ENCODE data around the gene MR1.

The MR1 gene

DNA sequence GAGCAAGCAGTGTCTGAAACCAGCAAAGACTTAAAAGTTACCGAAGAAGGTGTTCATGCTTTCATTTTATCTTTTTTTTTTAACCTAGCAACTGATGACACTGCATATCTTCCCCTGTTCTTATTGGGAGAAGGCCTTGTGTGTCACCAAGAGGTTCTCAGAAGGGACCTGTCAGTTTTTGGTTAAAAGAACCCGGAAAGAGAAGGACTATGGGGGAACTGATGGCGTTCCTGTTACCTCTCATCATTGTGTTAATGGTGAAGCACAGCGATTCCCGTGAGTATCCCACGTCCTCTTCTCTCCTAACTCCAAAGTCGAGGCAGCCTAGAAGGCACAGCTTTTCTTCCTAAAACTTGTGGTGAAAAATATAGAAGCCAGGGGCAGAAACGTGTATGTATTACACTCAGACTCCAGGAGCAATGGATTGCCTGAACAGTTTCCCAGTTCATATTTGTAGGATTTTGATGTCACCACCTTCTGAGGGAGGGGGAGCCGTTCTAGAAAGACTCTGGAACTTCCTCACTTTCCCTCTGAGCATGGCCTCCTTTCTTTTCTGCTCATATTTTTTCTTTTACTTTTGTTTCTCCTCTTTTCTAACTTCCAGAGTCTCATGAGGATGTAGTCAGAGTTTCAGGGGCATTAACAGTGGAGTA lies at the start of gene MR1:
MR1 (plus strand) TSS at position 185 of the 653 bp plus-strand sequence; CDS start at position 210, 25 bp downstream.
- DNase-seq (ENCODE audit: low read depth, low spot score), result peak; percentile 21

DNA sequence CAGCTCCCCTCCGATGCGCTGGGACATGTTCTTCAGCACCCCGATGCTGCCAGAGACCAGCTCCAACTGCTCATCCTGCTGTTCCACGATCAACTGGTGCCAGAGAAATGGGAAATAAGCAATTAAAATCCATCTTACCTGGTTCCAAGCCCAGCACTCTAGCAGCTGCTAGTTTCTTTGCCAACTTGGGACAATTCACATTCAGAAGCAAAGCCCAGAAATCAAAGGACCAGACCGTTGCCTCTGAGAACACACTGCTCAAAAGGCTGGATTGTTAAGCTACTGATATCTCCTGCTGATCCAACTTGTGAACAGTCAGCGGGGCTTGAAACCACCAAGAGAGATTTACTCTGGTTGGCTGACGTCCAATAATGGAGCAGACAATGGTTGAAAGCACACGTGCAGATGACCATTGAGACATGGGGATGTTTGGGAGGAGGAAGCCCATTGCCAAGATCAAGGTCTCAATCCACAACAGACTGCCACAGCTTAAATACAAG lies 45.5 kb upstream of the MR1 start:
- no peak for DNase-seq (ENCODE audit: low read depth, low spot score)

DNA sequence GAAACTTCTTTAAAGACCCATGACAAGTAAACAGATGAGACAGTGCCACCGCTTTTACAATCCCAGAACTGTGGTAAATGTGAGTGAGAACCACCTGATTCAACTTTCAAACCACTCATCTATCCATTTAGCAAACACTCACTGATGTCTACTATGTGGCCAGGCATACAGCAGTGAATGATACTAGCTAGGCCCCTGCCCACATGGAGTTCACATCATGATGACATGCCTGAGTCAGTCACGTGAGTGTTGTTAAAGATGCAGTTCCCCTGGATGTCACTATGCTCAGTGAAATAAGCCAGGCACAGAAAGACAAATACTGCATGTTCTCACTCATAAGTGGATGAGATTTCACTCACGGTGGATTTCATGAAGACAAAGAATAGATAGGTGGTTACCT lies 39.5 kb upstream of the MR1 start:
- no peak for DNase-seq (ENCODE audit: low read depth, low spot score)

DNA sequence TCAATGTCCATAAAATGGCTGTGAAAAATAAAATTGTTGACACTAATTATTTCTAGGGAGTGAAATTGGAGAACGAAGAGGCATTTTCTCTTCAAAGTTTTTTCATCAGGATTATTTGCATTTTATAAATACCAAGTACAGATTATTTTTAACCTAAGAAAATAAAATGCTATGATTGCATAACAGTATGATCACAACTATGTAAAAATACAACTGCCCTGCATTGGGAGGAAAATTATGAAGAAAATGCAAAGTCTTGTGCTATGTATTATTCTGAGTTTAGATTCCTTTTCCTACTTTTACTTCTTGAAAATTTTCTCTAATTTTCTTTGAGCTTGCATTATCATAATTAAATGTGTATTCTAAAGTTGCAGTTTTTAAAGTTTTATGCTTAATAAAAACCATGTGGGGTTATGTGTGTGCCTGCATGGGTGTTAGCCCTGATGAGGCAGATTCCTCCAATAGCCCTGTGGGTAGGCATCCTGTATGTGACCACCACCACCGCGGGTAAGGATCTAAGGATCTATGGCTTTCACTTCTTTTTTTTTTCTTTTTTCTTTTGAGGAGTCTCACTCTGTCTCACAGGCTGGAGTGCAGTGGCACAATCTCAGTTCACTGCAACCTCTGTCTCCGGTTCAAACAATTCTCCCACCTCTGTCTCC lies 35.8 kb upstream of the MR1 start:
- DNase-seq (ENCODE audit: low read depth, low spot score), result no peak

DNA sequence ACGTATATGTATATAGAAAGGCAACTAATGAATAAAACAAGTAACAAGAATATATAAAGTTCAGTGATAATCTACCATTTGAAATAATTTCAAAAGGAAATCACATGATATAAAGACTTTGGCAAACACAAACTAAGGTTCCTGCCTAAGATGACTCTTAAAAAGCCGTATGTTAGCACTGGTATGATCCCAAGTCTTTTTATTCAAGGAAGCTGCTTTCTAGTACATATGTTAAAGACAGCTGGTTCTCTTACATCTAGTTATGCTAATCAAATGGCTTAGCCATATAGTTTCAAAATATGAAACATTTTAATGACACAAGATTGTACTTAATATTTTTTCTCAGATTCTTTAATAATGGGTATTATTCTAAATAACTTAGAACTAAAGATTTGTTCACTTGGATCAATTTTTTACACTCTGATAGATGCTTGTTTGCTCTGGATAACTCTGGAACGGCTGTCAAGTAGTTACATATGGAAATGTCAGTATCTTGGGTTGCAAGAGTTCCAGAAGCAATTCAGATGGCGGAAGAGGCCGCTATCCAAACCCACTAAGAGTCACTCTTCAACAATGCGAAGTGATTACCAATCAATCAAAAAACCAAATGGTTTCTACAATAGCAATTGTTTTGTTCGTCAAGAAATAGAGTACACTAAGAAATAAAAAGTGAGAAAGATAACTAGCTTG lies 32.5 kb upstream of the MR1 start:
- no peak for DNase-seq (ENCODE audit: low read depth, low spot score)

DNA sequence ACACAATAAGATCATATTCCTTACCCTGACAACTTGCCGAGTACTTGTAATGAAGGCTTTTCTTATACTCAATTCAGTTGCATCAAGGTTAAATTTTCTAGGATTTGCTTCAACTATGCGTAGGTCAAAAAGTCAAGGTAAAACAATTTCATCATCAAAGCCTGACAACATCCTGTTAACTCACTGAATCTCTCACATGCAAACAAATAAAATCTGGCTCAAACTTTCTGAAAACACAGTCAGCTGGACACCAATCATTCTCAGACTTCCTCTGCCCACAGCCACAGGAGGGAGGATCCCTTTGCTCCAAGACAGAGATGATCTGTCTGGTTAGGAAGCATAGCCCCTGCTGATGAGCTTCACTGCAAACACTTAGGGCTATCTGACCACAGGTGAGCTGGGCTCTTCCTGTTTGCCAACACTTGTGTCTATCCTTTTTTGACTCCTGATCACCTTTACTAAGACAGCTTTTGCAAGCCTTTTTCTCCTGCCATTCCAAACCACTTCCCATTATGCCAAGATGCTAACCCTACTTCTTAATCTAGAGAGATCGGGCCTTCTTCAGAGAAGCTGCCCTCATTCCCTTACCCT lies 31.1 kb upstream of the MR1 start:
- no peak for DNase-seq (ENCODE audit: low read depth, low spot score)

DNA sequence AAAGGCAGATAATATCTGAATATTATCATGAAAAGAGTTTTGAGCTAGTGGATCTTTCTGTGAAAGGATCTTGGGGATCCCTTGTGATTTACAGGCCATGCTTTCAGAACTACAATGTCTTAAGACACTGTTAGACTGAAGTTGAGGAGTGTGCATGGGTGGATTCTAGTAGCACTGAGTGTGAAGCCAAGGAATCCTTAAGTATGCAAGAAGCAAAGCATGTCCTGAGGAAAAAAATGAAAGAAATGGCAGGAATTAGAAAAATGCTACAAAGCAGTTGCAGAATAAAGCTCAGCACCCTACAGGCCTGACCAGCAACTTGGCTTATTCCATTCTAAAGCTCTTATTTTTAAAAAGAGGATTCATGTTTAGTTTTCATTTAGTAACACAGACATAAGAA lies 23.0 kb upstream of the MR1 start:
- no peak for DNase-seq (ENCODE audit: low read depth, low spot score)

DNA sequence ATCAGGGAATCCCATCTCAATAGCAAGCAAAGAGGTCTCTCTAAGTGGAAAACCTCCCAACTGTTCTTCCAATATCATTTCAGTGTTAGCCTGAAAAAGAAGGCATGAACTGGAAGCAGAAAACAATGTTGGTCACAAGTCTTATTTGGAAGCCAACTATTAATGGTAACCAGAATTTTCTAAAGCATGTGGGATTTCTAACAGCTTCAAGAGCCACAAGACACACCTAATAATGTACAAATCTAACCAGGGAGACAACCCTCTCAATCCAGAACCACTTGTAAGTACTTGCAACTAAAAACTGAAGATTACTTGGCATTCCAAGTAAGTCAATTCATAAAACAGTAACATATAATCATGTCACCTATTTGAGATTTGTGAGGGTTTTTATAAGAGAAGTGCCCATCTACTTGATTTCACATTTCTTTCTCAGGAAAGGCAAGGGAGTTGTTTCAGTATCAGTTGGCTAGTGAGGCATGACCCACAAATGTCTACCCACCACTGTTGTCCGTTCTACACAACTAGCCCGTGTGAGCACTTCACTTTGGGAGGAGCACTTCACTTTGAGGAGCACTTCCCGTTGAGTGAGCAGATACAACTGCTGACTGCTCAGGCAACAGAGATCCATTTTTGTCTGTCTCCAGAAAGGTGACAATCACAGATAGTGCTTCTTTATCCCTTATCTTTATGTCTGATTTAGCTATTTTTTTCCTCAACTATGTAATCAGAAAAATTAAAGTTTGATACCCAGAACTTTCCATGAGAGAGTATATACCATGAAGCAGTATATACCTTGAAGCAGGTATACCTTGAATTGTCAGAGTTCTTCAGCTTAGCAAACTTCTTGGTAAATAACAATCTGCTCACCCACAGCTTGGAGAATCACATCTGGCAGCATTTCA lies 22.2 kb upstream of the MR1 start:
- DNase-seq (ENCODE audit: low read depth, low spot score), result no peak

DNA sequence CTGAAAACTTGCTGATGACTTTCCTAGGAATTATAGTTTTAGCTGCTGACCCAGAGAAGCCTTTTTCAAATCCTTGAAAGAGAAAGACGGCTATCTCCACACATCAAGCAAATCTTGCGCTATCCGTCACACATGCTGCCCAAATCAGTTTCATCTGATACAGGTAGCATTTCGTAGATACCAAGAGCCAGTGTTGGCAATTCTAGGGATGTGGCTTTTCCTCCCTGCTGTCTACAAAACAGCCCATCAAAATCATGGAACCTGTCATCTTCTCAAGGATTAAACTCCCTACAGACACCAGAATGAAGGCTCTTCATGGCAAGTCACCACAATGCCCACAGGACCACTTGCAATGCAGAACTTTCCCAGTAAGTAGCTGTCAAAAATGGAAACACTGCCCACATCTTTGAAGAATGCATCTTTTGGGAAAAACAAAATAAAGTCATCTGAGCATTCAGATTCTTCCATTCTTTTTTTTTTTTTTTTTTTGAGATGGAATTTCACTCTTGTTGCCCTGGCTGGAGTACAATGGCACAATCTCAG lies 21.5 kb upstream of the MR1 start:
- no peak for DNase-seq (ENCODE audit: low read depth, low spot score)

DNA sequence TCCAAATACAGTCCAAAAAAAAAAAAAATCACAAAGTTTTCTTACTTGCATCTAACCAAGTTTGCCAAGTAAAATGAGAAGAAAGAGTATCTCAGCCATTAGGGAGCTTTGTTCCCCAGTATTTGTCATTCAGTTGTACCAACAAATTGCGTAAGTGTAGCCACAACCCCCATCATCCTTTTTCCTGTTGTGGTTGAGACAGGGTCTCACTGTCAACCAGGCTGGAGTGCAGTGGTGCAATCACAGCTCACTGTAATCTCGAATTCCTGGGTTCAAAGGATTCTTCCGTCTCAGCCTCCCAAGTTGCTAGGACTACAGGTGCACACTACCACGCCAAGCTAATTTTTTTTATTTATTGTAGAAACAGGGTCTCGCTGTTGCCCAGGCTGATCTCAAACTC lies 20.6 kb upstream of the MR1 start:
- no peak for DNase-seq (ENCODE audit: low read depth, low spot score)

DNA sequence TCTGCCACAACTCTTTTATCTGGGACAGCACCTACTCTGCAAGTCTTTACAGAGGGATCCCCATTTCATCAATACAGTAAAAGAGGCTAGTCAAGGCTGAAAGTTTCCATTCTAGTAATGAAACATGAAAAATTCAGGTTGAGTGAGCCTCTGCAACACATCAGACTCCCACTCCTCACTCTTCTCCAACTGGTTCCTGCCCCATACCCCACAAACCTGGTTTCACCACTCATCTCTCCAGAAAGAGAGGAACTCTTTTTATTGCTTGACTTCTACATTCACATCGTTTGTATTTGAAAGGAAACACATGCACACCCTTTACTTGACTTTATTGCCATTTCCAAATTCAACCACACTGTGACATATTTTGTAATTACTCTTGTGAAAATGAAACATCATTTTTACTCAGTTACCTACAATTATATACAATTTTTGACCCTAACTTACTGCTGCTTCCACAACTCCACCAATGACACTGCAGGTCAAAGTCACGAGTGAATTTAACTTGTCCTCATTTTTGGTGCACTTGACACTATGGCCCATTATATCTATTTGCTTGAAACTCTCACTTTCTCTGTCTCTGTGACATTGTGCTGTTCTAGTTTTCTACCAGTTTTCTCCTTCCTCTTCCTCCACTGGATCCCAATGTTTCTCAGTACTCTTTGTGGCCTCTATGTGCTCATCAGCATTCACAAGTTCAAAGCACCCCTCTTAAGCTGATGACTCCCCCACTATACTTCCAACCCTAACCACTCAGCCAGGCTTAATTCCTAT lies 19.1 kb upstream of the MR1 start:
- no peak for DNase-seq (ENCODE audit: low read depth, low spot score)

DNA sequence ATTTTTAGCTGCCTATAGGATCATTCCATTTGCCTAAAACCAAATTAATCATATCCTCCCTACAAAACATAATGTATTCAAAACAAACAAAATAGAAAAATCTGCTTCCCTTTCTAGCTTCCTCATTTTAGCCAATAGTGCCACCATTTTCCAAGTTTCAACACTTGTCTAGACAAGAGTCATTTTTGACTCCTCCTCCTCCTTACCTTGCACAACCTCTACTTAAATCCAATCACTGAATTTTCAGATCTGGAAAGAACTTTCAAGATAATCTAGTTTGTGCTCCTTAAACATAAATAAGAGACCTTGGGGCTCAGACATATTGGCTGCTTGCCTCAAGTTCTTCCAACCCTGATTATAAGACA lies 18.6 kb upstream of the MR1 start:
- no peak for DNase-seq (ENCODE audit: low read depth, low spot score)

DNA sequence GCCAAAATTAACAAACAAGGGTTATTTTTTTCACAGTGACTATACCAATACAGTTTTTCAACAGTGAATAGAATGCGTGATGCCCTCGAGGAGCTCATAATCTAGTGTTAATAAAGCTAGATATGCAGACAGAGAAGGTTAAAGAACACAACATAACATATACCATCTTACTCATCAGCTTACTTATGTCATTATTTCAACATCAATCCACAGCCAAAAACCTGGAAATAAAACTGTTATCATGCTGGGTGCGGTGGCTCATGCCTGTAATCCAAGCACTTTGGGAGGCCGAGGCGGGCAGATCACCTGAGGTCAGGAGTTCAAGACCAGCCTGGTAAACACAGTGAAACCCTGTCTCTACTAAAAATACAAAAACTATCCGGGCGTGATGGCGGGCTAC lies 17.2 kb upstream of the MR1 start:
- DNase-seq (ENCODE audit: low read depth, low spot score), result no peak

DNA sequence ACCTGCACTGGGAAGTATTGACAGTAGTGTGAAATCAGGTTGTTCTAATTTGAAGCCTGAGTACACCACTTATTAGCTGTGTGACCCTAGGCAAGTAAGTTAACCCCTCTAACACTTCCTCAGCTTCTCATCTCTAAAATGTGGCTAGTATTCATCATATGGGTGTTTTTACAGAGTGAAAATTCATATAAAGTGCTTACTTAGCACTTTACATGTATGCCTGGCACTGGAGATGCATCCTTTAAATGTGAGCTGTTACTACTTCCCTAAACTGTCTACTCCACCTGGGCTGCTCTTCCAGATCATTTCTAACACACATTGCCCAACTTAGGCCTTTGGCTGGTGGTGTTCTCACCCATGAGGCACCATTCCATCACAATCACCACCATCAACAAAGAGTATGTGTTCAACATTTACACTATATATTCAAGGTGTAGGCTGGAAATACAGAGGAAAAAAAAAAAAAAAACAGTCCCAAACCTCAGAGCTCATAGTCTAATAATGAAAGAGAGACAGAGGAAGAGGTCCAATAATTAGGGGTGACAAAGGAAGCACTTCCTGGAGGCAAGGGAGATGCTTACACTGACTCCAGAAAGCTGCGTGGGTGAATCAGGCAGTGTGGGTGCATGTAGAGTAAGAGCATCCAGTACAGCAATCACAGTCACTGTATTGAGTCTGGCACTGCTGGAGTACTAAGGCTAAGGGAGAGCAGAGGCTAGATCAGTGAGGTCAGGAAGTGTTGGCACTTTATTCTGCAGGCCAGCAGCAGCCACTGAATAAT lies 14.7 kb upstream of the MR1 start:
- DNase-seq (ENCODE audit: low read depth, low spot score), result no peak

DNA sequence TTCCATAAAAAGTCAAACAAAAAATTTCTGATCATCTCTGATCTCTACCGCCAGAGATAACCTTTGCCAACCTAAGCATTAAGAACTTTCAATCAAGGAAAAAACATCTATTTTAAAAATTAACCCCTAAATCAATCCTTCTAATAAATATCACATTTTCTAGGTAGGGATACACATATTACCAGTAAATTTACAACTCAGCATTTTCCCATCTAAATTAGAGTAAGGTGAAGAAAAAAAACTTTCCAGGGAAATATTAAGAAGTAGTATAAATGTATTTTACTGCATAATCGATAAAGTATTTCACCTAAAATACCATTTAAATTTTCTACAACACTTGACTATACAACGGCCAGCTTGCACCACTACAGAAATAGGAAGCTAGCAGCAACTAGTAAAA lies 12.6 kb upstream of the MR1 start:
- DNase-seq (ENCODE audit: low read depth, low spot score), result no peak

DNA sequence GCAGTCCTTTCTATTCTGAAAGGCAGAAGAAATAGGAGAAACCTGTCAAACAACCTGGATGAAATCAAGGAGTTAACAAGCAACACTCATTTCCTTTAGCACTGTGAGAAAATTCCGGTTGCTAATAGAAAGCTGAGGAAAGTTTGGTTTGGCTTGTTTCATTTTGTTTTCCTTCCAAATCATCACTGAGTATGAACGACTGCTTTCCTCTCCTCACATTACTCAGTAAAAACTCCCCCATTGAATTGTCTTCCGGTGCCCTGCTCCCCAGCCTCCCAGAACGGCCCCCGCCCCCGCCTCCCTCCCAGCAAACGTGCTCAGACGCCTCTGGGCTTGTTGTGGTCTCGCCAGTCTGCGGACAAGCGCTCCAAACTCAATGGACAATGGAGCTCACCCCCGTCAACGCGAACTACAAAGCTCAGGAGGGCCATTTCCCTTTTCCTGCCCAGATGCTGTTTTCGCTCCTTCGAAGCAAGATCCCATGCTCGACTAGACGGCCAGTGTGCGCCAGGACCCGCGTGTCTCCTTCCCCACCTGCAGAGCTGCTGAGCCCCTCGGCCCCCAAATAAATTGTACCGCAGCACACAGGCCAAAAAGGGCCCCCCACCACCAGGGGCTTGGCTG lies 11.9 kb upstream of the MR1 start:
- DNase-seq (ENCODE audit: low read depth, low spot score), result peak; percentile 39

DNA sequence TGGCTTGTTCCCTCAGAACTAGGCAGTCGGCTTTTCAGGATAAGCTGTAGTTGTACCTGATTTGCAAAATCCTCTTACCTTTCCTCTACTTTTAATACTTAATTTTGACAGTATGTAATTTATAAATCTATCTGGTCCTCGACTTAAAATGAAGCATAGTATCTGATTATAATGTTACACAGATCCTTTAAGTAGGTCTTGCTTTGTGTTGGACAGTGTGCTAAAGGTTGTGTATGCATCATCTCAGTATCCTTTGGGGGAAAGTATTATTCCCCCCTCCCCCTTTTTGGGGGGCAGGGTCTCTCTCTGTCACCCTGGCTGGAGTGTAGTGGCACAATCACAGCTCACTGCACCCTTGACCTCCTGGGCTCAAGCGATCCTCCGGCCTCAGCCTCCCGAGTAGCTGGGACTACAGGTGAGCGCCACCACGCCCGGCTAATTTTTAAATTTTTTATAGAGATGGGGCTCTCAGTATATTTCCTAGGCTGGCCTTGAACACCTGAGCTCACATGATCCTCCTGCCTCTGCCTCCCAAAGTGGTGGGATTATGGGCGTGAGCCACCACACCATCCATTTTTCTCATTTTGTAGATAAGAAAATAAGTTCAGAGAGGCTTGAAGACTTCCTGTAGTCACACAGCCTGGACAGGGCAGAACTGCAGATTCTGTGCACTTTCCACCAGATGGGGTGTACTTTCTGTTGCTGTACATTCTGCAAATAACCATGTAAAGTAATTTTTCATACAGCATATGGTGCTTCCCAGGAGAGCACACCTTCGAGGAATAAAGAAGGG lies 10.3 kb upstream of the MR1 start:
- no peak for DNase-seq (ENCODE audit: low read depth, low spot score)

DNA sequence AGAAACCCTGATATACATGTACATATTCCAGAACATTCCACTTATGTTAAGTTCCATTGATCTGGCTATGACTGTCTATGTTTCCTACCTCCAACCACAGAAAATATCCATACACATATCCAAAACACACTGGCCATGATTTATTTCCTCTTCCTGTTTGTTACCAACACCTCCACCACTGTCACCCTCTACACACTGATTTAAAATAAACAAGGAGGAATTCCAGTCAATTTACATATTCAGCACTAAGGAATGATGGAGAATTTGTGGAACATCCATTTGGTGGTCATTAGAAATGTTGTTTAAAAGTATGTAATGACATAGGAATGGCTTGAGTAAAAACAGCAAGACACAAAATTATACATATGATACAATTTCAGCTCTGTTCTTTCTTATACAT lies 5.6 kb upstream of the MR1 start:
- no peak for DNase-seq (ENCODE audit: low read depth, low spot score)
